GM19099 (cell line): ENCODE results near the gene ZBTB45.

Experiments used
- POLR2A ChIP-seq: IDR thresholded peaks from 3 replicates; pipeline ENCODE4 v1.6.1; 2011; ENCODE audit warnings: low read depth; ENCODE audit not compliant: insufficient read length; ENCODE audit errors: extremely low read depth

Gene ZBTB45

DNA sequence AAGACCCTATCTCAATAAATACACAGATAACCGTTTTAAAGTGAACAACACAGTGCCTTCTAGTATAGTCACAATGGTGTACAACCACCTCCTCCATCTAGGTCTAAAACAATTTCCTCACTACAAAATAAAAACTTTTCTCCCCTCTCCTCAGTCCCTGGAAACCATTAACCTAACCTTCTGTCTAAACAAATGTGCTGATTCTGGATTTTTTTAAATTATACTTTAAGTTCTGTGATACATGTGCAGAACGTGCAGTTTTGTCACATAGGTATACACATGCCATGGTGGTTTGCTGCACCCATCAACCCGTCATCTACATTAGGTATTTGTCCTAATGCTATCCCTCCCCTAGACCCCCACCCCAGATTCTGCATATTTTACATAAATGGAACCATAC is 9.8 kb upstream of the ZBTB45 start:
- no peak for TF ChIP-seq POLR2A

DNA sequence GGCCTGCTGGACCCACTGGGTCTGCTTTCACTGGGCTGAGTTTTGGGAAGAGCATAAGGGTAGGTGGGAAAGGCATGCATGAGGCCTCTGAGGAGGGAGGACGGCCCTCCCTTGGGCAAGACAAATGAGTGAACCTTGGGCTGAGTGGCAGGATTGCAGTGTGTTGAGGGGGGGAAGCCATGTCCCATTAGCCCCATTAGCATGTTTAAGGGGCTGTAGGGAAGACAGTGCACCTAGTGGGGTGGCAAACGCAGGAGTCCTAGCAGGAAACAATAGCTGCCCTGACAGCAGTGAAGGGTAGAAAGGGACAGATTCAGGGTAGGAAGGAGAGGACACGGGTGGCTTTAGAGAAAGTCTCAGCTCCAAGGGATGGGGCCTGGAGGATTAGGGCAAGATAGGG is 3.1 kb upstream of the ZBTB45 start:
- no peak for TF ChIP-seq POLR2A

DNA sequence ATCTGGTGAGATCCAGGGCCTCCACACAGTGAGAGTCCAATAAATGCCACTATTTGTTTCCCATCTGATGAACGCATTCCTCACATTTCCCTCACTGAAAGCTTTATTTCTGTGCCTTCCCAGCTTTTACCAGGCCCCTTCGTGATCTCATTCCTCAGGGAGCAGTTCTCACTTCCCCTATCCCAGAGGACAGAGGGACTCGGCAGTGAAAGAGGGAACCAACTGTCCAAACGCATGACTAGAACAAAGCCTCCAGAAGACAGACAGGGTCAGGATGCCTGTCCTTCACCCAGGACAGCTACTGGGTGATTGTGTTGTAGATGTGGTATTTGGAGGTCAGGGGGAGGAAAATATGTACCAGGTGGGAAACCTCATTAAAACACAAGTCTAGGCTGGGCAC is 2.0 kb upstream of the ZBTB45 start:
- TF ChIP-seq POLR2A = no peak

DNA sequence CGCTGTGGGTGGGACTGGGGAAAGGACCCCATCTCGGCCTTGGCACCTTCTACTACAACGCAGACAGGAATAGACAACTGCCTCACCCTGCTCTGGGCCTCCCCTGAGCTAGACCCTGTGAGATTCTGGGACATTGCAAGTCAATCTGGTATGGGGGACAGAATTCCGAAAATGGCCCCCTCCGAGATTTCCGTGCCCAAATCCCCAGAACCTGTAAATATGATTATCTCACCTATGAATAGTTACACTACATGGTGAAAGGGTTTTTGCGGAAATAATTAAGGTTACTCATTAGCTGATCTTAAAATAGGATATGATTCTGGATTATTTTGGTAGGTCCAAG is 618 bp upstream of the ZBTB45 start:
- no peak for TF ChIP-seq POLR2A

GRCh38 chr19:58519087-58519354 is 589 bp downstream of the ZBTB45 start:
- no peak for TF ChIP-seq POLR2A

- no peak for TF ChIP-seq POLR2A
These were observed 1.1 kb downstream of the ZBTB45 start for GRCh38 chr19:58518256-58519086.

DNA sequence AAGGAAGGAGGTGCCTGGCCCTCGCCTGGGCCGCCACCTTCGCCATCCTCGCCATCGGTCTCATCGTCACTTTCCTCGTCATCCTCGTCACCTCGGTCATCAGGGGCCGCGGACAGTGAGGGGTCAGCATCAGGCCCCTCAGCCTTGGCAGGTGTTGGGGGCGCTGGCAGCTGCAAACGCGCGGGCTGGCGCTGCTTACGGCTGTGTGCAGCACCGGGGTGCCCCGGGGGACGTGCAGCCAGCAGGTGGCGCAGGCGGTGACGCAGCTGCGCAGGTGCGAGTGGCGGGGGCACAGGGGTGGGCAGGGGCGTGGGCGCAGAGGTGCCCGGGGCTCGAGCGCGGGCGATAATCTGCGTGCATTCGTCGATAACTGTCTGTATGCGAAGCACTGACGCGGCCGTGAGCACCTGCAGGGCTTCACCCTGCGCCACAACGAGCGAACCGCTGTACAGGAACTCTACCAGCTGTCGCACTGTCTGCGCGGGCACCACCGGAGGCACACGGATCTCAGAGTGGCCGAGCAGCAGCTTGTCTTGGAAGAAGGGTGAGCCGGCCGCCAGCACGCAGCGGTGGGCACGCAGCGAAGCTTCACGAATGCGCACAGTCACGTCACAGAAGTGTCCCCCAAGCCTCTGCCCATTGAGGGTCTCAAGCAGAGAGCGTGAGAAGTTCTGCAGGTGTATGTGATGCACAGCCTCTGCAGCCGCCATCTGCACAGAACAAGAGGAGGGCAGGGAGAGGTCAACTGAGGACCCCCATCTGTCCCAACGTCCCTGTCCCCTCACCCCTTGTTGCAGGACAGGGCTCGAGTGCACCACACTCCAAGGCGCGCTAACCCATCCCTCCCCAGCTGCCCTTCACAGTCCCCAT is 2.4 kb downstream of the ZBTB45 start:
- no peak for TF ChIP-seq POLR2A

GRCh38 chr19:58516246-58516836 is 3.3 kb downstream of the ZBTB45 start:
- no peak for TF ChIP-seq POLR2A

DNA sequence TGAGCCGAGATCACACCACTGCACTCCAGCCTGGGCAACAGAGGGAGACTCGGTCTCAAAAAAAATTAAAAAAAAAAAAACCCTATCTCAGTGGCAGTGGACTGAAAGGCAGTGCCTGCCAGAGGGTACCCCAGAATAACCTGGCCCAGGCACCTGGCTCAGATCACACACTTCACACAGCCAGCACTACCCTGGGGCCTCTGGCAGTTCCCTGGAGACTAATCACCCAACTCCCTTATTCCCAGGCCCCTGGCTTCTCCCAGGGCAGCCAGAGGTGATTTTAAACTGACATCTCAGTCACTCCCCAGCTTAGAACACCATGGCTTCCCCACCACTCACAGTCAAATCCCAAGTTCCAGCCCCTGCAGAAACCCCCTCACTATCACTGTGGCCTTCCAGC is 4.4 kb downstream of the ZBTB45 start:
- TF ChIP-seq POLR2A = no peak

GRCh38 chr19:58514564-58515022 is 5.0 kb downstream of the ZBTB45 start:
- no peak for TF ChIP-seq POLR2A

DNA sequence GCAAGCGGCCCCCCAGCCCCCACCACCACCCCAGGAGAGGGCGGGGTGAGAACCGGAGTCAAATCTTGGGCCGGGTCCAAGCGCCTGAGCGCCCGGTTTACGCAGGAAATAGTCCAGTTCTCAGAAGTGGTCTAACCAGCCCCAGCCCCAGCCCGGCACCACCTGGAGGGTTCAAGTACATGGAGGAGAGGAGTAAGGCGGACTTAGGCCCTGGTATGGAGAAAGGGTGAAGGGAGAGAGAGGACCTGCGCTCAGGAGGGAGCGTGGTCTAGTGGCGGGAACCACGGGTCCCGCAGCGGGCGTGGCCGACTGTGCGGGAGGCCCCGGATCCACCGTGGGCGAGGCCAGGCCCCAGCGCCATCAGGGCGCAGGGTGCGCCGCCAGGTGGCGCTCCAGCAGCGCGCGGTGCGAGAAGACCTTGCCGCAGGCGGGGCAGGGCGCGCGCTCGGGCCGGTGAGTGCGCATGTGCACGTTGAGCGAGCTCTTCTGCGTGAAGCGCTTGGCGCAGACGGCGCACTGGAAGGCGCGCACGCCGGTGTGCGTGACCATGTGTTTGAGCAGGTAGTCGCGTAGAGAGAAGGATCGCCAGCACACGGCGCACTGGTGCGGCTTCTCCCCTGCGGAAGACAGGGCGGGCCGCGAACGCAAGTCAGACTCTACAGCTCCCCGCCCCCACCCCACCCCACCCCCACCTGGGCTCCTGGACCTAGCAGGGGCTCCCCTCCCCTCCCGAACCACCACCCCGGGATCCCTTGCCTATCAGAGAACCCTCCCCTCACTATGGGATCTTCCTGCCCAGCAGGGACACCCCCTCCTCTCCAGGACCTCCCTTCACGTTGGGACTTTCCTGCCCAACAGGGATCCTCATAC is 5.7 kb downstream of the ZBTB45 start:
- peak; percentile 85 for TF ChIP-seq POLR2A

DNA sequence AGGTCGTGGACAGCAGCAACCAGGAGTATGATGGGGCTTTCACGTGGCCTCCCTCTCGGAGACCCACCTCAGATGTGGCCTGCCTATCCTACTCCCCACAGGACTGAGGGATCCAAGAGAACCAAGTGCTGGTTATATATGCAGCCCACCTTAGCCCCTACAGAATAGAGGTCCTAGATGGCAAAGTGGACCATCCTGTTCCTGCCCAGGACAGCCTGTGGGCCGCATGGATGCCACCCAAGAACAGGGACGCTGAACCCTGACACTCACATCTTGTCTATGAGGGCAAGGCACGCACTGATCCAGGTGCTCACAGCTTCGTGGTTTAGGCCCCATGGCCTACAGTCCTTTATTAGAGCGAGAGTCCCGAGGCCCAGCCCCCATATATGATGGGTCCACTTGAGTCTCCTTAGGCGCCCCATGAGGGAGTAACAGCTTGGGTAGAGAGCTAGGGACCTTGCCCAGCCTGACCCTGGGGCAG is 6.4 kb downstream of the ZBTB45 start:
- TF ChIP-seq POLR2A = no peak

- TF ChIP-seq POLR2A = no peak
These were observed 8.0 kb downstream of the ZBTB45 start, which contains the start of gene SLC27A5 for GRCh38 chr19:58511353-58512208. TSS of gene SLC27A5 (minus strand) at chr19:58511992. CDS start at chr19:58511955, 37 bp downstream.
